HL-60 (cell line): ENCODE measurements around the gene RHEBL1.

Experiments used
- DNase-seq, 2 experiments: peaks; one replicate each; pipeline ENCODE4 v3.0.0-alpha.2; 2010 to 2020; ENCODE audit warnings: low read depth in 1 of 2, low spot score in 1 of 2
- H3K27ac ChIP-seq: fragments of 250-450 bp; sonication (Bioruptor Pico); replicated peaks from 2 replicates; pipeline ENCODE4 v1.5.1; 2020; ENCODE audit warnings: mild to moderate bottlenecking, moderate library complexity
- H3K27me3 ChIP-seq: fragments of 250-450 bp; sonication (Bioruptor Pico); 2 replicates; pipeline ENCODE4 v1.5.1; 2021; ENCODE audit warnings: mild to moderate bottlenecking, moderate library complexity; ENCODE audit not compliant: insufficient read depth, poor library complexity, severe bottlenecking
- H3K4me3 ChIP-seq: replicated peaks from 2 replicates; pipeline ENCODE4 v1.5.1; 2011; ENCODE audit warnings: mild to moderate bottlenecking, control low read depth, low read length; ENCODE audit not compliant: insufficient read depth
- CTCF ChIP-seq: IDR thresholded peaks from one replicate; pipeline ENCODE4 v1.5.1; 2011; ENCODE audit warnings: low read length, control low read depth, inconsistent platforms; ENCODE audit not compliant: insufficient read depth
- GABPA ChIP-seq: IDR thresholded peaks from 2 replicates; pipeline ENCODE4 v1.6.1; 2012; ENCODE audit warnings: low read depth
- POLR2AphosphoS5 ChIP-seq: IDR thresholded peaks from 2 replicates; pipeline ENCODE4 v1.6.1; 2012; ENCODE audit warnings: low read depth
- REST ChIP-seq: IDR thresholded peaks from 2 replicates; pipeline ENCODE4 v1.6.1; 2012; ENCODE audit warnings: low read depth; ENCODE audit not compliant: insufficient replicate concordance
- SPI1 ChIP-seq: IDR thresholded peaks from 2 replicates; pipeline ENCODE4 v1.6.1; 2012; ENCODE audit warnings: low read depth, mild to moderate bottlenecking, borderline replicate concordance

Gene RHEBL1

GRCh38 chr12:49025463-49025862 lies 44.3 kb downstream of the RHEBL1 start:
- H3K27ac ChIP-seq, result no peak overlapping the region
- no peaks in the 10 kb centered on the region for H3K27me3 ChIP-seq
- no peak overlapping the region for H3K4me3 ChIP-seq
- DNase-seq, result no peak
- no peak for TF ChIP-seq GABPA
- no peak for TF ChIP-seq POLR2AphosphoS5
- TF ChIP-seq REST, result no peak
- no peak for TF ChIP-seq SPI1
- TF ChIP-seq CTCF, result no peak

GRCh38 chr12:49024543-49024942 lies 45.2 kb downstream of the RHEBL1 start:
- no peak for TF ChIP-seq SPI1
- no peak for TF ChIP-seq CTCF
- no peak for TF ChIP-seq POLR2AphosphoS5
- Histone ChIP-seq H3K27me3 (no peaks in the 10 kb centered on the region), H3K27ac (no peak overlapping the region), H3K4me3 (no peak overlapping the region)
- DNase-seq, result no peak

GRCh38 chr12:49023812-49024211 lies 46.0 kb downstream of the RHEBL1 start:
- no peak overlapping the region for H3K27ac ChIP-seq
- TF ChIP-seq REST (no peak), POLR2AphosphoS5 (no peak)

GRCh38 chr12:49022558-49023178 lies 47.1 kb downstream of the RHEBL1 start:
- no peak overlapping the region for H3K4me3 ChIP-seq
- no peaks in the 10 kb centered on the region for H3K27me3 ChIP-seq
- no peak overlapping the region for H3K27ac ChIP-seq
- TF ChIP-seq POLR2AphosphoS5, result peak; percentile 36
- TF ChIP-seq CTCF, result no peak
- no peak for DNase-seq

More at GRCh38 chr12:49023812-49024211, 46.0 kb downstream of the RHEBL1 start:
- H3K4me3 ChIP-seq, result no peak overlapping the region
- no peak for DNase-seq
- no peaks in the 10 kb centered on the region for H3K27me3 ChIP-seq
